K562 (cell line): ENCODE data around the gene SHANK1. TPM values are rescaled to one million over a fixed set of nuclear protein-coding genes. Genes with fewer than 3 reads are reported as not detected.
A peak's percentile ranks its signal among the peaks of the same experiment; 100 is the strongest.
"Not testable (repeated sequence)": the region's sequence is repeated elsewhere in the genome, so short reads cannot be mapped to it uniquely, and the experiment has no call there.

ENCODE experiments used
- ATAC-seq: fragments of 200-7000 bp; cut with Tn5 transposase; 3 replicates; pipeline ENCODE4 v1.9.1; 2020; ENCODE audit warnings: moderate library complexity
- BruUV-seq: library from RNA; stranded (reverse); fragments of 400-500 nt; replicated peaks from 2 replicates; lab custom pipeline; 2021; lab: Mats Ljungman, UMichigan
- CTCF ChIA-PET: fragments of 300-600 bp; formaldehyde crosslinking; extraction: SDS; loops from one replicate; lab custom pipeline; 2021; ENCODE audit warnings: low intra/inter-chr PET ratio; lab: Yijun Ruan, JAX
- POLR2A ChIA-PET: fragments of 300-600, 350-650 bp; sonication (Branson Sonifier 250); formaldehyde crosslinking; extraction: SDS; loops from one replicate; lab custom pipeline; 2021; ENCODE audit warnings: antibody characterized with exemption, inconsistent platforms; lab: Yijun Ruan, JAX
- DNase-seq, 4 experiments: peaks; one replicate each; pipeline versions ENCODE4 v3.0.0 to v3.0.0-alpha.2; 2011 to 2018; ENCODE audit warnings: low spot score in 3 of 4, mixed read lengths in 3 of 4; ENCODE audit errors: extremely low read depth in 1 of 4
- FAIRE-seq: peaks from 2 replicates; lab custom pipeline; 2011; peaks lifted over from hg19 to GRCh38; lab: Jason Lieb, UNC
- H2AFZ ChIP-seq: 2 replicates; pipeline ENCODE4 v1.6.0; 2011; ENCODE audit warnings: low read depth, low read length, control low read depth, inconsistent platforms
- H3K27ac ChIP-seq: fragments of 200-600 bp; 3 replicates; pipeline ENCODE4 v1.8.0; 2011; ENCODE audit warnings: low read depth, mild to moderate bottlenecking, control low read depth, inconsistent platforms, low read length, moderate library complexity, mixed read lengths; ENCODE audit errors: extremely low read depth
- H3K27me3 ChIP-seq, 2 experiments: fragments of 300-600 bp in 1 of 2; 2 replicates in 1 of 2; 3 replicates in 1 of 2; pipeline versions ENCODE4 v1.6.0 to v1.8.0; 2011; ENCODE audit warnings: inconsistent platforms in 2 of 2, low read length in 2 of 2, mild to moderate bottlenecking in 1 of 2, mixed read lengths in 1 of 2, moderate library complexity in 1 of 2; ENCODE audit not compliant: control insufficient read depth in 2 of 2, insufficient read depth in 2 of 2
- H3K36me3 ChIP-seq: fragments of 300-600 bp; 3 replicates; pipeline ENCODE4 v1.8.0; 2011; ENCODE audit warnings: mild to moderate bottlenecking, low read length, inconsistent platforms; ENCODE audit not compliant: control insufficient read depth, insufficient read depth
- H3K4me1 ChIP-seq, 2 experiments: fragments of 200-600 bp in 1 of 2; replicated peaks in 1 of 2; 2 replicates in 1 of 2; 3 replicates in 1 of 2; pipeline versions ENCODE4 v1.5.1 to v1.8.0; 2011; ENCODE audit warnings: inconsistent platforms in 2 of 2, low read length in 2 of 2, mild to moderate bottlenecking in 1 of 2, mixed read lengths in 1 of 2, moderate library complexity in 1 of 2; ENCODE audit not compliant: control insufficient read depth in 2 of 2, insufficient read depth in 2 of 2
- H3K4me2 ChIP-seq: 2 replicates; pipeline ENCODE4 v1.6.1; 2011; ENCODE audit warnings: low read length, control low read depth, inconsistent platforms, mixed read lengths; ENCODE audit not compliant: insufficient read depth
- H3K4me3 ChIP-seq: fragments of 200-600 bp; sonication (generic), shearing (Covaris generic); 2 replicates; pipeline ENCODE4 v1.5.1; 2016; ENCODE audit warnings: control low read depth, inconsistent platforms
- H3K79me2 ChIP-seq: fragments of 200-600 bp; 3 replicates; pipeline ENCODE4 v1.8.0; 2011; ENCODE audit warnings: low read length, inconsistent platforms; ENCODE audit not compliant: control insufficient read depth, insufficient read depth
- H3K9ac ChIP-seq, 2 experiments: 2 replicates each; pipeline versions ENCODE4 v1.6.0 to v1.6.1; 2011; ENCODE audit warnings: low read depth in 2 of 2, low read length in 2 of 2, control low read depth in 1 of 2, inconsistent platforms in 1 of 2, mild to moderate bottlenecking in 1 of 2, mixed read lengths in 1 of 2; ENCODE audit not compliant: insufficient read depth in 1 of 2
- H3K9me1 ChIP-seq: one replicate; pipeline ENCODE4 v1.6.0; 2011; ENCODE audit warnings: inconsistent platforms, mild to moderate bottlenecking, low read length, moderate library complexity; ENCODE audit not compliant: control insufficient read depth, insufficient read depth
- H3K9me3 ChIP-seq: replicated peaks from 2 replicates; pipeline ENCODE4 v1.5.1; 2011; ENCODE audit warnings: low read depth, low read length, inconsistent platforms; ENCODE audit not compliant: control insufficient read depth, insufficient read depth
- H4K20me1 ChIP-seq: replicated peaks from 2 replicates; pipeline ENCODE4 v1.6.1; 2011; ENCODE audit warnings: low read length, inconsistent platforms, mixed read lengths; ENCODE audit not compliant: control insufficient read depth, insufficient read depth
- HIVEP1 ChIP-seq: fragments of 250-450 bp; sonication (Bioruptor Pico); IDR thresholded peaks from 2 replicates; pipeline ENCODE4 v1.4.0; 2020; ENCODE audit warnings: mild to moderate bottlenecking
- ZNF384 ChIP-seq: IDR thresholded peaks from 2 replicates; pipeline ENCODE4 v1.6.1; 2012; ENCODE audit warnings: low read depth, low read length, improper control_type of control experiment
- WGBS: fragments of 100-300 bp; shearing (Covaris generic); methylation state at CpG from one replicate; pipeline ENCODE4 v1.1.6; 2016; ENCODE audit warnings: low coverage, mixed read lengths; ENCODE audit not compliant: insufficient coverage; ENCODE audit errors: missing lambda C conversion rate; 5-methylcytosine and 5-hydroxymethylcytosine counted together
- in situ Hi-C: fragments of 300-500 bp; cut with MboI; formaldehyde crosslinking; loops from 4 replicates; pipeline ENCODE4 v1.15.0; 2018; ENCODE audit warnings: inconsistent platforms, mixed read lengths
- intact Hi-C: fragments of 100-400 bp; cut with micrococcal nuclease; formaldehyde crosslinking; loops from 2 replicates; pipeline ENCODE4 v1.14.2; 2022
- polyA plus RNA-seq, 8 experiments: library from polyadenylated mRNA; depleted of rRNA in 4 of 8; stranded (reverse) in 5 of 8; unstranded in 3 of 8; fragments of >200 nt; fragmentation: Nextera tagmentation in 2 of 8; fragmentation: Illumina TruSeq in 1 of 8; extraction: Ambion mirVana in 2 of 8; extraction: Trizol in 1 of 8; gene quantifications; 2 replicates each; pipeline versions ENCODE4 v1.2.1 to v1.2.3, GENCODE V29; 2011 to 2014; ENCODE audit warnings: inconsistent platforms in 1 of 8, missing spikeins in 1 of 8
- total RNA-seq, 7 experiments: library from RNA; depleted of rRNA in 6 of 7; stranded (reverse); fragments of >200 nt in 6 of 7; fragmentation: Illumina TruSeq in 2 of 7; extraction: Trizol in 2 of 7; gene quantifications; 2 replicates each; pipeline versions ENCODE4 v1.2.1 to v1.2.3, GENCODE V29; 2011 to 2021; ENCODE audit warnings: low replicate concordance in 1 of 7

Gene SHANK1
- total and polyA plus RNA-seq, 9 of the 15 experiments (the other 6 are each of a cell fraction or from before 2014, with no cell fraction given), result 0.33 to 1.3 (median 0.55) TPM; not detected in 2

- FAIRE-seq (peak; percentile 67), ATAC-seq (peak; percentile 26; the same call in 2 of the 3 replicates)
- 0 out of 4 replicates have a peak overlapping the region, but pooled peaks of 1 of the 2 experiments have one; percentile 36 for H3K9ac ChIP-seq
- peaks cover 11 to 18% of the 10 kb centered on the region in 2 experiments for H3K4me1 ChIP-seq
- intact Hi-C loops, H3K27ac ChIP-seq, H3K9me1 ChIP-seq, POLR2A ChIA-PET, H3K79me2 ChIP-seq, H3K9me3 ChIP-seq, BruUV-seq, H3K4me2 ChIP-seq, H3K27me3 ChIP-seq, CTCF ChIA-PET, H4K20me1 ChIP-seq, H3K4me3 ChIP-seq, DNase-seq, H3K36me3 ChIP-seq, in situ Hi-C loops: not testable (repeated sequence)
- H2AFZ ChIP-seq, result peak overlapping the region; percentile 72
- 33% methylated on average over 5 of the region's 5 CpGs for WGBS
- TF ChIP-seq ZNF384 (peak; percentile 17; the same call in 1 of the 2 replicates), HIVEP1 (CRISPR knock-in tag) (0 out of 2 replicates have a peak, but pooled peaks have one; percentile 9)
These were observed 47.7 kb upstream of the SHANK1 start for GRCh38 chr19:50767263-50767662.

DNA sequence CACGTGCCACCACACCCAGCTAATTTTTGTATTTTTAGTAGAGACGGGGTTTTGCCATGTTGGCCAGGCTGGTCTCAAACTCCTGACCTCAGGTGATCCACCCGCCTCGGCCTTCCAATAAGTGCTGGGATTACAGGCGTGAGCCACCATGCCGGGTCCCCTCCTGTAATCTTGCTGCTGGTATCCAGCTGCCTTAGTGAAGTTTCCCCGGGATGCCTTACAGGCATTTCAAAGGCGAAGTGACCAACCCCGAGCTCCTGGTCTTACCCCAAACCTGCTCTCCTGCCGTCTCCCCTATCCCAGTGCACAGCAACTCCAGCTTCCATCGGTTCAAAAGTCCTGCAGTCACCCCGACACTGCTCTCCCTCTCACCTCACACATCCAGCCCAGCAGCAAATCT is 47.1 kb upstream of the SHANK1 start:
- in situ Hi-C loops, CTCF ChIA-PET, H4K20me1 ChIP-seq, ATAC-seq, H3K4me3 ChIP-seq, H3K4me2 ChIP-seq, H3K27me3 ChIP-seq, H3K9ac ChIP-seq, FAIRE-seq, BruUV-seq, H3K36me3 ChIP-seq, DNase-seq, H3K27ac ChIP-seq, H3K9me1 ChIP-seq, H3K9me3 ChIP-seq, intact Hi-C loops, H3K79me2 ChIP-seq, H2AFZ ChIP-seq: not testable (repeated sequence)
- POLR2A ChIA-PET, result interaction anchor here (0.6 kb wide), 1 partner anchor 57 kb away, joined by 3 read pairs; the partner anchor contains the start of gene KLK1
- H3K4me1 ChIP-seq, result peaks cover 11 to 18% of the 10 kb centered on the region in 2 experiments
- 80% methylated on average over 8 of the region's 12 CpGs for WGBS
